ENCODE data around the gene ROS1. TPM values are rescaled to one million over a fixed set of nuclear protein-coding genes. Genes with fewer than 3 reads are reported as not detected.

ROS1 gene
- total and polyA plus RNA-seq, 4 donors = under 0.01 TPM; not detected in 3

GRCh38 chr6:117387454-117387974 is 38.2 kb downstream of the ROS1 start:
- TF ChIP-seq FOXA2 (IDR thresholded peaks at IDR 0.05) (peak; percentile 42), RXRA (IDR thresholded peaks at IDR 0.05) (peak; percentile 49 to 56), ATF3 (IDR thresholded peaks at IDR 0.05) (no peak), HNF4A (conservative IDR thresholded peaks at IDR 0.05) (peak in 1 of 2 donors; percentile 36)
- Histone ChIP-seq H3K4me3 (ENCODE audit: low read depth in 1 of 3, low read length in 3 of 3) (no peak overlapping the region), H3K9me3 (ENCODE audit: control insufficient read depth in 4 of 4, low read length in 3 of 4) (no peaks in the 10 kb centered on the region), H3K4me1 (ENCODE audit: control insufficient read depth in 4 of 4, insufficient read depth in 4 of 4, low read length in 3 of 4) (peaks cover 11 to 49% (median 38%) of the 10 kb centered on the region in 4 donors), H3K27ac (ENCODE audit: low read depth in 1 of 2, low read length in 2 of 2) (no peak overlapping the region), H3K27me3 (ENCODE audit: control insufficient read depth in 4 of 4, insufficient read depth in 4 of 4, low read length in 3 of 4) (no peaks in the 10 kb centered on the region), H3K9ac (ENCODE audit: low read depth in 1 of 2, low read length in 2 of 2) (no peak overlapping the region), H3K36me3 (ENCODE audit: control insufficient read depth in 4 of 4, insufficient read depth in 3 of 4, low read depth in 1 of 4, low read length in 3 of 4) (no peaks in the 10 kb centered on the region)
- DNase-seq (ENCODE audit: low spot score) = no peak
- 28% methylated on average over 1 of the region's 1 CpG for WGBS

GRCh38 chr6:117384659-117385058 is 41.1 kb downstream of the ROS1 start:
- no peaks in the 10 kb centered on the region for H3K9me3 ChIP-seq (ENCODE audit: control insufficient read depth in 4 of 4, low read length in 3 of 4)
- no peak overlapping the region for H3K4me3 ChIP-seq (ENCODE audit: low read depth in 1 of 3, low read length in 3 of 3)
- H3K4me1 ChIP-seq (ENCODE audit: control insufficient read depth in 4 of 4, insufficient read depth in 4 of 4, low read length in 3 of 4) = peaks cover 6 to 33% (median 29%) of the 10 kb centered on the region in 4 donors
- no peak for DNase-seq (ENCODE audit: low spot score)
- H3K27me3 ChIP-seq (ENCODE audit: control insufficient read depth in 4 of 4, insufficient read depth in 4 of 4, low read length in 3 of 4) = no peaks in the 10 kb centered on the region
- no peak for TF ChIP-seq TAF1 (conservative IDR thresholded peaks at IDR 0.05)
- H3K36me3 ChIP-seq (ENCODE audit: control insufficient read depth in 4 of 4, insufficient read depth in 3 of 4, low read depth in 1 of 4, low read length in 3 of 4) = no peaks in the 10 kb centered on the region
- WGBS = over 99% methylated on average over 2 of the region's 2 CpGs
- no peak overlapping the region for H3K9ac ChIP-seq (ENCODE audit: low read depth in 1 of 2, low read length in 2 of 2)
- H3K27ac ChIP-seq (ENCODE audit: low read depth in 1 of 2, low read length in 2 of 2) = no peak overlapping the region

GRCh38 chr6:117381749-117382148 is 44.0 kb downstream of the ROS1 start:
- DNase-seq (ENCODE audit: low spot score) = no peak
- H3K27me3 ChIP-seq (ENCODE audit: control insufficient read depth in 4 of 4, insufficient read depth in 4 of 4, low read length in 3 of 4) = no peaks in the 10 kb centered on the region
- H3K4me1 ChIP-seq (ENCODE audit: control insufficient read depth in 4 of 4, insufficient read depth in 4 of 4, low read length in 3 of 4) = peaks cover 0 to 12% (median 6%) of the 10 kb centered on the region in 4 donors
- 73% methylated on average over 2 of the region's 2 CpGs for WGBS
- no peak overlapping the region for H3K4me3 ChIP-seq (ENCODE audit: low read depth in 1 of 3, low read length in 3 of 3)
- peaks cover 0 to 1% (median 0%) of the 10 kb centered on the region in 4 donors for H3K9me3 ChIP-seq (ENCODE audit: control insufficient read depth in 4 of 4, low read length in 3 of 4)
- TF ChIP-seq YY1 (IDR thresholded peaks at IDR 0.05) = no peak
- no peak for TF ChIP-seq GABPA (IDR thresholded peaks at IDR 0.05 in 1 of 2, conservative IDR thresholded peaks at IDR 0.05 in 1 of 2)
- no peak for TF ChIP-seq RXRA (IDR thresholded peaks at IDR 0.05)
- TF ChIP-seq FOXA1 (IDR thresholded peaks at IDR 0.05) = no peak
- no peak for TF ChIP-seq NR2F2 (IDR thresholded peaks at IDR 0.05)
- TF ChIP-seq HNF4A (conservative IDR thresholded peaks at IDR 0.05) = no peak
- TF ChIP-seq MAX (IDR thresholded peaks at IDR 0.05) = no peak
- no peak for TF ChIP-seq REST (IDR thresholded peaks at IDR 0.05)
- no peak for TF ChIP-seq SP1 (IDR thresholded peaks at IDR 0.05)
- no peak for TF ChIP-seq ATF3 (IDR thresholded peaks at IDR 0.05)
- TF ChIP-seq RAD21 (IDR thresholded peaks at IDR 0.05) = no peak
- no peak overlapping the region for H3K27ac ChIP-seq (ENCODE audit: low read depth in 1 of 2, low read length in 2 of 2)
- no peaks in the 10 kb centered on the region for H3K36me3 ChIP-seq (ENCODE audit: control insufficient read depth in 4 of 4, insufficient read depth in 3 of 4, low read depth in 1 of 4, low read length in 3 of 4)
- H3K9ac ChIP-seq (ENCODE audit: low read depth in 1 of 2, low read length in 2 of 2) = no peak overlapping the region
